ENCODE results near the gene CDC34.

CDC34 gene

GRCh38 chr19:493391-494170 is 38.0 kb upstream of the CDC34 start:
- in situ Hi-C loops (cut with MboI; ENCODE audit: low pct_unique_long_range_greater_than_20kb, low sequenced_read_pairs, unreplicated experiment) = no loop called here
- TF ChIP-seq CTCF (IDR thresholded peaks at IDR 0.05; ENCODE audit: extremely low read depth, insufficient read depth, missing control alignments) = no peak
- DNase-seq (ENCODE audit: low spot score) = no peak

GRCh38 chr19:494171-495080 is 37.1 kb upstream of the CDC34 start:
- TF ChIP-seq CTCF (IDR thresholded peaks at IDR 0.05; ENCODE audit: extremely low read depth, insufficient read depth, missing control alignments) = no peak
- no peak for DNase-seq (ENCODE audit: low spot score)
- in situ Hi-C loops (cut with MboI; ENCODE audit: low pct_unique_long_range_greater_than_20kb, low sequenced_read_pairs, unreplicated experiment) = no loop called here

- no peak for TF ChIP-seq CTCF (IDR thresholded peaks at IDR 0.05; ENCODE audit: extremely low read depth, insufficient read depth, missing control alignments)
- no peak for DNase-seq (ENCODE audit: low spot score)
- in situ Hi-C loops (cut with MboI; ENCODE audit: low pct_unique_long_range_greater_than_20kb, low sequenced_read_pairs, unreplicated experiment) = no loop called here
Measured at GRCh38 chr19:495081-495401, 36.5 kb upstream of the CDC34 start.

DNA sequence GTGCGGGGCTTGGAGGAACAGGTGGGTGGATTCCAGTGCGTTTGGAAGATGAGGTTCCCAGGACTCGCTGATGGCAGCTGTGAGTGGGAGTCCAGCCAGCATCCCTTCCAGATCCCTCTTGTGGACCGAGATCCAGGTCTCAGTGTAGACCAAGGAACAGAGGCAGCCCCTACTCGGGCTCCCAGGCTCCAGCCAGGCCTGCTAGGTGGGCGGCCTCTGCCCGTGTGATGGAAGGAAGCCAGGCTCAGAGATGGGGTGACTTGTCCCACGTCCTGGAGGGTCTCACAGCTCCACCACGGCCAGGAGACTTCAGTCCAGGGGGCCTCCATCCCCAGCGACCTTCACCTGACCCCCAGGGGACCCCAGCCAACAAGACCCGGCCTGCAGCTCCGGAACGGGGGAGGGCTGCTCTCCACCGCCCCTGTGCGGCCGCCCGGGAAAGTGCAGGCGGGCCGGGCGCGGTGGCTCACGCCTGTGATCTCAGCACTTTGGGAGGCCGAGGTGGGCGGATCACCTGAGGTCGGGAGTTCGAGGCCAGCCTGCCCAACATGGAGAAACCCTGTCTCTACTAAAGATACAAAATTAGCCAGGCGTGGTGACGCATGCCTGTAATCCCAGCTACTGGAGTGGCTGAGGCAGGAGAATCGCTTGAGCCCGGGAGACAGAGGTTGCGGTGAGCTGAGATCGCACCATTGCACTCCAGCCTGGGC is 36.0 kb upstream of the CDC34 start:
- no peak for DNase-seq (ENCODE audit: low spot score)
- TF ChIP-seq CTCF (IDR thresholded peaks at IDR 0.05; ENCODE audit: extremely low read depth, insufficient read depth, missing control alignments) = peak; percentile 64
- in situ Hi-C loops (cut with MboI; ENCODE audit: low pct_unique_long_range_greater_than_20kb, low sequenced_read_pairs, unreplicated experiment) = no loop called here

- TF ChIP-seq CTCF (IDR thresholded peaks at IDR 0.05; ENCODE audit: extremely low read depth, insufficient read depth, missing control alignments) = no peak
- in situ Hi-C loops (cut with MboI; ENCODE audit: low pct_unique_long_range_greater_than_20kb, low sequenced_read_pairs, unreplicated experiment) = no loop called here
Measured at GRCh38 chr19:496112-496665, 35.4 kb upstream of the CDC34 start, which contains the start of gene MADCAM1. Gene MADCAM1 (plus strand): TSS chr19:496486. CDS start chr19:496500, 14 bp downstream.

GRCh38 chr19:496986-497385 is 34.6 kb upstream of the CDC34 start:
- in situ Hi-C loops (cut with MboI; ENCODE audit: low pct_unique_long_range_greater_than_20kb, low sequenced_read_pairs, unreplicated experiment) = no loop called here
- TF ChIP-seq CTCF (IDR thresholded peaks at IDR 0.05; ENCODE audit: extremely low read depth, insufficient read depth, missing control alignments) = no peak
- DNase-seq (ENCODE audit: low spot score) = no peak

More at GRCh38 chr19:496112-496665, 35.4 kb upstream of the CDC34 start, which contains the start of gene MADCAM1:
- no peak for DNase-seq (ENCODE audit: low spot score)
